AG04450 (cell line): ENCODE data around the gene NDUFS5. TPM values are rescaled to one million over a fixed set of nuclear protein-coding genes. Genes with fewer than 3 reads are reported as not detected.

Experiments
- CTCF ChIA-PET: fragments of 300-600, 350-600 bp; formaldehyde crosslinking; extraction: SDS; loops from one replicate; lab custom pipeline; 2022; ENCODE audit warnings: antibody characterized with exemption, inconsistent platforms; lab: Charles Lee
- POLR2A ChIA-PET: fragments of 350-600 bp; formaldehyde crosslinking; extraction: SDS; loops from one replicate; lab custom pipeline; 2021; ENCODE audit warnings: antibody characterized with exemption, inconsistent platforms; lab: Yijun Ruan, JAX
- DNase-seq: peaks from one replicate; pipeline ENCODE4 v3.0.0-alpha.2; 2011; ENCODE audit warnings: low read depth, low spot score
- H3K27ac ChIP-seq: one replicate; pipeline ENCODE4 v1.5.1; 2012; ENCODE audit warnings: low read depth, low read length, control low read depth
- H3K27me3 ChIP-seq: one replicate; pipeline ENCODE4 v1.6.0; 2012; ENCODE audit warnings: low read length; ENCODE audit not compliant: control insufficient read depth, insufficient read depth
- H3K4me3 ChIP-seq: 2 replicates; pipeline ENCODE4 v1.5.1; 2011; ENCODE audit warnings: mild to moderate bottlenecking, low read depth, low read length, control low read depth
- H3K9me3 ChIP-seq: 2 replicates; pipeline ENCODE4 v1.5.1; 2012; ENCODE audit warnings: low read length; ENCODE audit not compliant: control insufficient read depth, insufficient read depth
- polyA plus RNA-seq: library from polyadenylated mRNA; depleted of rRNA; stranded (reverse); fragments of >200 nt; gene quantifications from 2 replicates; pipeline ENCODE4 v1.2.3, GENCODE V29; 2011
- TF ChIP-seq, protein P1 (sequence below): IDR thresholded peaks from 2 replicates; pipeline ENCODE4 v1.5.1; 2011; ENCODE audit warnings: low read depth, low read length, control low read depth, inconsistent platforms

NDUFS5 gene
- polyA plus RNA-seq, 1 experiment, result 852 TPM

GRCh38 chr1:38997034-38997900, 28.9 kb upstream of the NDUFS5 start:
- TF ChIP-seq, protein P1, sequence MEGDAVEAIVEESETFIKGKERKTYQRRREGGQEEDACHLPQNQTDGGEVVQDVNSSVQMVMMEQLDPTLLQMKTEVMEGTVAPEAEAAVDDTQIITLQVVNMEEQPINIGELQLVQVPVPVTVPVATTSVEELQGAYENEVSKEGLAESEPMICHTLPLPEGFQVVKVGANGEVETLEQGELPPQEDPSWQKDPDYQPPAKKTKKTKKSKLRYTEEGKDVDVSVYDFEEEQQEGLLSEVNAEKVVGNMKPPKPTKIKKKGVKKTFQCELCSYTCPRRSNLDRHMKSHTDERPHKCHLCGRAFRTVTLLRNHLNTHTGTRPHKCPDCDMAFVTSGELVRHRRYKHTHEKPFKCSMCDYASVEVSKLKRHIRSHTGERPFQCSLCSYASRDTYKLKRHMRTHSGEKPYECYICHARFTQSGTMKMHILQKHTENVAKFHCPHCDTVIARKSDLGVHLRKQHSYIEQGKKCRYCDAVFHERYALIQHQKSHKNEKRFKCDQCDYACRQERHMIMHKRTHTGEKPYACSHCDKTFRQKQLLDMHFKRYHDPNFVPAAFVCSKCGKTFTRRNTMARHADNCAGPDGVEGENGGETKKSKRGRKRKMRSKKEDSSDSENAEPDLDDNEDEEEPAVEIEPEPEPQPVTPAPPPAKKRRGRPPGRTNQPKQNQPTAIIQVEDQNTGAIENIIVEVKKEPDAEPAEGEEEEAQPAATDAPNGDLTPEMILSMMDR, result no peak
- no peak for DNase-seq
- Histone ChIP-seq H3K9me3 (no peaks in the 10 kb centered on the region), H3K27me3 (no peaks in the 10 kb centered on the region), H3K4me3 (no peak overlapping the region), H3K27ac (no peak overlapping the region)
- ChIA-PET CTCF (interaction anchor here (0.8 to 1.3 kb wide), 3 partner anchors 9 to 162 kb away, joined by 3 to 5 read pairs (median 3); no protein-coding TSS in a partner anchor), POLR2A (interaction anchor here (0.5 to 1.0 kb wide), 2 partner anchors 30 to 539 kb away, joined by 3 to 4 read pairs; no protein-coding TSS in a partner anchor)

DNA sequence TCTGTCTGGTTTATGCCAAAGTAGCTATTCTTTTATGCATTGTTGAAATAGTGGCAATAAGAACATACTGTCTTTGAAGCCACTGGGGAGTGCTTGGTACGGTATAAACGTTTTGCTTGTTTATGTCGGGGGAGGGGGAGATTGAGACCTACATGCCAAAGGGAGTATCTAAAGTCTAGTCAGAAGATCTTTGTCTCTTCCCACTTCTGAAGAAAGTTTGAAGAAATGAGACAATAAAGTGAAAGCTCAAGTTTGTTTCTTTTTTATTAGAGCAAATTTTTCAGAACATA, 28.3 kb upstream of the NDUFS5 start:
- DNase-seq, result no peak
- TF ChIP-seq, protein P1, result no peak
- H3K27ac ChIP-seq, result no peak overlapping the region
- H3K9me3 ChIP-seq, result no peaks in the 10 kb centered on the region
- ChIA-PET POLR2A (interaction anchor here (1.0 kb wide), 1 partner anchor 29 kb away, joined by 3 read pairs; no protein-coding TSS in a partner anchor), CTCF (interaction anchor here (0.8 to 1.3 kb wide), 3 partner anchors 8 to 163 kb away, joined by 3 to 5 read pairs (median 3); no protein-coding TSS in a partner anchor)
- no peak overlapping the region for H3K4me3 ChIP-seq
- H3K27me3 ChIP-seq, result no peaks in the 10 kb centered on the region

DNA sequence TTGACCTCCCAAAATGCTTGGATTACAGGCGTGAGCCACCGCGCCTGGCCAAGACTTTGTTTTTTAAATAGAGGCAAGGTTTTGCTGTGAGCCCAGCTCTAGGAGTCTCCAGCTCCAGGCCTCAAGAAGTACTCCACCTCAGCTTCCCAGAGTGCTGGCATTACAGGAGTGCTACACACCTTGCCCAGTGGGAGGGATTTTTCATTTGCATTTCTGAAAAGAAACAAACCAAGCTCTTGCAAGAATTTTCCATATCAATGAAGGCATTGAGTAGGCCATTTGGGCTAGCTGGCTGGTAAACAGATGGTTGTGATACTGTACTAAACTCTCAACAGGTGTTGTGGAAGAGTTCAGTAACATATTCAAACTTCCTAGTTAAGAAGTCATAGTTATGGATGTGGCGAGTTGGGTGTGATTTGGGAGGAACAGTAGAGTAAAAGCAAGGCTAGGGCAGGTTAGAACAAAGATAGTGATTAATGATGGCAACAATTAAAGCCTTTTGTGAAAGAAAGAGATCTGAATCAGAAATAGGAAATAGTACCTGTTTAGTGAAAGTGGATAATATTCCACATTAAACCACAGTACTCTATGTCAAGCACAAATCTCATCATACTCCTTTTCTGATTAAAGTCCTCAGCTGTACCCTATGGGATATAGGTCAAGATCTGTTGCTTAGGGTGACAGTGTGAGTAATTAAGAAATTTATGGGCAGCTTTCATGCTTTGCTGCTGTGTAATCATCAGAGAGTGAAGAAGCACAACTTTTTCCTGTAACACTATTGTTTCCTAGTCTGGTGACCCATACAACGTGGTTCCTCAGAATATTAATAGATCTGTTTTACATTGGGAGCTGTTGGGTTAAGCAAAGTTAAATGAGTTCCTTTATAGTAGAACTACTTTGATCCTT, 24.4 kb upstream of the NDUFS5 start:
- TF ChIP-seq, protein P1, result no peak
- DNase-seq, result no peak
- Histone ChIP-seq H3K27me3 (no peaks in the 10 kb centered on the region), H3K27ac (no peak overlapping the region), H3K9me3 (no peaks in the 10 kb centered on the region), H3K4me3 (no peak overlapping the region)
- POLR2A ChIA-PET, result interaction anchor here (1.0 kb wide), 1 partner anchor 11 kb away, joined by 3 read pairs; no protein-coding TSS in a partner anchor
- CTCF ChIA-PET, result interaction anchor here (0.7 kb wide), 1 partner anchor 309 kb away, joined by 3 read pairs; no protein-coding TSS in a partner anchor

DNA sequence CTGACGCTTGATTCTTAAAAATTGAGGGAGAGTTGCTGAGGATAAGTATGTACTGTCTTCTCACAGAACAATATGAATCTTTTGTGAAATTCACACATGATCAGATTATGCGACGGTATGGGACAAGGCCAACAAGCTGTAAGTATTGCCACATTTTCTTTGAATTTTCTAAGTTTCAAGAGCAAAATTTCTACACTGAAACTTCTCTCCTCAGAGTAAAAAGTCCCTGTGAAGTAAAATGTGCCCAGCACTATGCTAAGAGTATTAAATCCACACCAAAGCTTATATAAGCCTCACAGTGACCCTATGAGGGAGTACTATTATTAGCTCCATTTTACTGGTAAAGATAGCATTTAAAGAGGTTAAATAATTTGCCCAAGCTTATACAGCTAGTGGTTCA, 22.9 kb upstream of the NDUFS5 start:
- ChIA-PET POLR2A (no interaction called here), CTCF (interaction anchor here (1.5 kb wide), 1 partner anchor 95 kb away, joined by 3 read pairs; no protein-coding TSS in a partner anchor)

More for the DNA sequence above, 22.9 kb upstream of the NDUFS5 start:
- H3K27me3 ChIP-seq, result no peaks in the 10 kb centered on the region
- DNase-seq, result no peak
- no peaks in the 10 kb centered on the region for H3K9me3 ChIP-seq
- TF ChIP-seq, protein P1, result no peak
- H3K4me3 ChIP-seq, result no peak overlapping the region
- H3K27ac ChIP-seq, result no peak overlapping the region
